SK-N-SH (cell line): ENCODE results near the gene S100A16. TPM values are rescaled to one million over a fixed set of nuclear protein-coding genes. Genes with fewer than 3 reads are reported as not detected.

Experiments
- CTCF ChIA-PET: fragments of 300-600, 350-600 bp; formaldehyde crosslinking; extraction: SDS; loops from one replicate; lab custom pipeline; 2021; lab: Yijun Ruan, JAX
- POLR2A ChIA-PET: fragments of 350-600 bp; sonication (Branson Sonifier 250); formaldehyde crosslinking; extraction: SDS; loops from one replicate; lab custom pipeline; 2020; ENCODE audit warnings: antibody characterized with exemption, inconsistent platforms; lab: Yijun Ruan, JAX
- DNase-seq: peaks from one replicate; pipeline ENCODE4 v3.0.0; 2012
- H2AFZ ChIP-seq: fragments of 200-600 bp; sonication (generic); 2 replicates; pipeline ENCODE4 v1.8.1; 2016; ENCODE audit warnings: antibody characterized with exemption, mild to moderate bottlenecking, low read depth
- H3F3A ChIP-seq: fragments of 200-600 bp; sonication (generic); replicated peaks from 2 replicates; pipeline ENCODE3; 2016; ENCODE audit warnings: antibody characterized with exemption, mild to moderate bottlenecking; ENCODE audit not compliant: insufficient read depth
- H3K27ac ChIP-seq, 2 experiments: fragments of 200-500 bp in 1 of 2; fragments of 200-600 bp in 1 of 2; sonication (Bioruptor generic) in 1 of 2; sonication (generic), shearing (Covaris generic) in 1 of 2; 2 replicates each; pipeline versions ENCODE4 v1.5.1 to v1.6.1; 2014 to 2016; ENCODE audit warnings: low read depth in 2 of 2, inconsistent platforms in 1 of 2, low read length in 1 of 2, mild to moderate bottlenecking in 1 of 2, mixed read lengths in 1 of 2
- H3K27me3 ChIP-seq: fragments of 200-600 bp; sonication (generic), shearing (Covaris generic); 2 replicates; pipeline ENCODE4 v1.6.1; 2016; ENCODE audit warnings: mixed run types; ENCODE audit not compliant: insufficient read depth
- H3K36me3 ChIP-seq, 2 experiments: fragments of 200-500 bp in 1 of 2; fragments of 200-600 bp in 1 of 2; sonication (Bioruptor generic) in 1 of 2; sonication (generic) in 1 of 2; replicated peaks in 1 of 2; 2 replicates each; pipeline versions ENCODE3 to v1.5.1; 2014 to 2016; ENCODE audit warnings: low read length in 1 of 2, mild to moderate bottlenecking in 1 of 2; ENCODE audit not compliant: insufficient read depth in 2 of 2, control insufficient read depth in 1 of 2
- H3K4me1 ChIP-seq, 2 experiments: fragments of 200-500 bp in 1 of 2; fragments of 200-600 bp in 1 of 2; sonication (Bioruptor generic) in 1 of 2; sonication (generic), shearing (Covaris generic) in 1 of 2; 2 replicates each; pipeline versions ENCODE4 v1.5.1 to v1.6.1; 2014 to 2016; ENCODE audit warnings: low read depth in 1 of 2, low read length in 1 of 2, mixed run types in 1 of 2; ENCODE audit not compliant: insufficient read depth in 2 of 2, control insufficient read depth in 1 of 2
- H3K4me2 ChIP-seq: fragments of 200-600 bp; sonication (generic), shearing (Covaris generic); 2 replicates; pipeline ENCODE4 v1.6.1; 2017; ENCODE audit warnings: mixed run types
- H3K4me3 ChIP-seq, 2 experiments: fragments of 200-500 bp in 1 of 2; fragments of 200-600 bp in 1 of 2; sonication (Bioruptor generic) in 1 of 2; sonication (generic), shearing (Covaris generic) in 1 of 2; 2 replicates each; pipeline versions ENCODE4 v1.5.1 to v1.8.1; 2014 to 2016; ENCODE audit warnings: low read depth in 2 of 2, inconsistent platforms in 1 of 2, low read length in 1 of 2, mild to moderate bottlenecking in 1 of 2, mixed read lengths in 1 of 2, moderate library complexity in 1 of 2
- H3K79me2 ChIP-seq: fragments of 200-600 bp; sonication (generic); 2 replicates; pipeline ENCODE4 v1.8.1; 2017; ENCODE audit warnings: mild to moderate bottlenecking; ENCODE audit not compliant: insufficient read depth
- H3K9ac ChIP-seq: fragments of 200-600 bp; sonication (generic); 2 replicates; pipeline ENCODE4 v1.6.1; 2017; ENCODE audit warnings: mixed run types
- H3K9me2 ChIP-seq: fragments of 200-600 bp; sonication (generic); 2 replicates; pipeline ENCODE4 v1.6.1; 2017; ENCODE audit warnings: mixed run types
- H3K9me3 ChIP-seq: fragments of 200-600 bp; sonication (generic); 2 replicates; pipeline ENCODE4 v1.6.1; 2017; ENCODE audit warnings: mixed run types, mild to moderate bottlenecking, moderate library complexity
- H4K20me1 ChIP-seq: fragments of 200-600 bp; sonication (generic); 2 replicates; pipeline ENCODE4 v1.6.1; 2017; ENCODE audit warnings: mild to moderate bottlenecking, mixed run types; ENCODE audit not compliant: insufficient read depth
- EP300 ChIP-seq, 2 experiments: IDR thresholded peaks; 2 replicates each; pipeline versions ENCODE4 v1.4.0 to v1.6.1; 2012; ENCODE audit warnings: borderline replicate concordance in 1 of 2, low read depth in 1 of 2, low read length in 1 of 2
- FOSL2 ChIP-seq: IDR thresholded peaks from 2 replicates; pipeline ENCODE4 v1.4.0; 2012; ENCODE audit warnings: low read depth, mild to moderate bottlenecking, moderate library complexity, borderline replicate concordance
- GATA2 ChIP-seq: sonication (generic); formaldehyde crosslinking; IDR thresholded peaks from 2 replicates; pipeline ENCODE4 v1.5.0; 2020; ENCODE audit warnings: mild to moderate bottlenecking, missing genetic modification reagents
- WGBS: methylation state at CpG from one replicate; pipeline ENCODE4 v1.1.6; 2017; ENCODE audit warnings: low lambda C conversion rate; 5-methylcytosine and 5-hydroxymethylcytosine counted together
- polyA plus RNA-seq, 3 experiments: library from polyadenylated mRNA; depleted of rRNA; stranded (reverse); fragments of >200 nt; gene quantifications; 2 replicates each; pipeline ENCODE4 v1.2.3, GENCODE V29; 2012
- TF ChIP-seq, protein P1 (sequence below): IDR thresholded peaks from 2 replicates; pipeline ENCODE4 v1.6.1; 2012; ENCODE audit warnings: mild to moderate bottlenecking, low read depth, low read length, moderate library complexity
- TF ChIP-seq, protein P2 (sequence below): fragments of 150-350 bp; IDR thresholded peaks from 2 replicates; pipeline ENCODE4 v1.6.1; 2016; ENCODE audit warnings: mild to moderate bottlenecking, low read depth, low read length

S100A16 gene
- polyA plus RNA-seq, 1 of the 3 experiments (the other 2 are of a cell fraction), result 512 TPM

DNA sequence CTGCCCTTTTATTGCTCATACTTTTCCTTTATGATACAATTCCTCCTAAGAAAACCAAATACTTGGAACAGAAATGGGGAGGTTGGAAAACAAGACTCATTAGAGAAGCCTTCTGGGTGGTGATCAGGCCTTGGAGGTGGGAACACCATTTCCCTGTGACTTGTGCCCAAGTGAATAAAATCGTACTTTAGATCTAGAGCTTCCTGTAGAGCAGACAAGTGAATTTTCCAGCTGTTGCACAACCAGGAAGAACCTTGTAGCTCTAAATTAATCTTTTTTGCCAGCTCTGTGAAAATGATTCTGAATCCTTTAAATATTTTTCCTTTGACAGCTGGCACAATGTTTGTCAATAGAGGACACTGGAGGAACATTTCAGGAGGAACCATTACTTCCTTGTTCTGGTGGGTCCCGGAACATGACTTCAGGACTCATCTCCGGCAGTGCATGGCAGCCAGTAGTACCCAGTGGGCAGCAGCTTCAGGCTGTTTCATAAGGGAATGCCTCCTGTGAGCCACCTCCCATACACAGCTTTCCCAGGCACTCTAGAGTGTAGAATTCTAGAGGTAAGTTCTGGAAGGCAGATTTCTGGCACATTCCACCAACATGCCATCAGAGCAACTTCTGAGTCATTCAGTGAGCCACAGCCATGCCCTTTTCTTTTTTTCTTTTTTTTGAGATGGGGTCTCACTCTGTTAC lies 40.0 kb upstream of the S100A16 start:
- CTCF ChIA-PET, result interaction anchor here (1.2 to 1.7 kb wide), 2 partner anchors 25 to 82 kb away, joined by 3 to 7 read pairs; no protein-coding TSS in a partner anchor
- H3K9me3 ChIP-seq, result no peaks in the 10 kb centered on the region
- no peaks in the 10 kb centered on the region for H4K20me1 ChIP-seq
- TF ChIP-seq EP300 (IDR thresholded peaks at IDR 0.05; ENCODE audit: borderline replicate concordance in 1 of 2, low read depth in 1 of 2, low read length in 1 of 2) (no peak), FOSL2 (peak; percentile 20; the same call in 1 of the 2 replicates)
- H3K4me3 ChIP-seq, result no peak overlapping the region
- no peaks in the 10 kb centered on the region for H3K27me3 ChIP-seq
- H3K36me3 ChIP-seq, result no peaks in the 10 kb centered on the region
- no peak for DNase-seq
- H3K9ac ChIP-seq, result no peak overlapping the region
- POLR2A ChIA-PET, result no interaction called here
- H3K9me2 ChIP-seq, result no peaks in the 10 kb centered on the region
- no peak overlapping the region for H3K27ac ChIP-seq
- no peak overlapping the region for H2AFZ ChIP-seq
- H3F3A ChIP-seq, result no peaks in the 10 kb centered on the region
- 82% methylated on average over 3 of the region's 3 CpGs for WGBS
- H3K79me2 ChIP-seq, result no peaks in the 10 kb centered on the region
- H3K4me1 ChIP-seq, result peaks cover 0 to 10% of the 10 kb centered on the region in 2 experiments; a peak in 1 of 4 replicates
- no peak overlapping the region for H3K4me2 ChIP-seq

DNA sequence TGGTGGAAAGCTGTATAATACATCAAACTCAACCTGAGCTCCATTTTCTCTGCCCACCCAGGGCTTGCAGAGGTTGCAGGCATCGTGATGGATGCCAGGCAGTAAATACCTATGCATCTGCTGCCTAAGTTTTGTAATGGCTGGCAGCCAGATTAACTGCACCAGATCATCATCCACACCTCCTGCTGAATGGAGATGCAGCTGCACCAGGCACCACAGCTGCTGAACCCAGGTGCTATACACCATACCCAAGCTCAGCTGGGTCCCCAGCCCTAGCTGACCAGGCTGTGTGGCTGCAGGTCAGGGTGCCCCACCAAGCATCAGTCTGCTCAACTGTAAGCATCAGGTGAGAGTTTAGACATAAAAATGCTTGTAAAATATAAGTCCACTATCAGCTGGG lies 38.8 kb upstream of the S100A16 start:
- ChIA-PET CTCF (interaction anchor here (1.7 kb wide), 1 partner anchor 26 kb away, joined by 7 read pairs; no protein-coding TSS in a partner anchor), POLR2A (interaction anchor here (0.8 kb wide), 1 partner anchor 14 kb away, joined by 3 read pairs; no protein-coding TSS in a partner anchor)
- Histone ChIP-seq H3K9me2 (no peaks in the 10 kb centered on the region), H3K4me3 (no peak overlapping the region), H3K4me2 (no peak overlapping the region), H3K9ac (no peak overlapping the region), H3K79me2 (no peaks in the 10 kb centered on the region), H3K27ac (no peak overlapping the region), H3K4me1 (peaks cover 0 to 10% of the 10 kb centered on the region in 2 experiments; a peak in 1 of 4 replicates), H3K27me3 (no peaks in the 10 kb centered on the region), H2AFZ (no peak overlapping the region), H4K20me1 (no peaks in the 10 kb centered on the region), H3F3A (no peaks in the 10 kb centered on the region), H3K36me3 (peaks cover 0 to 1% of the 10 kb centered on the region in 2 experiments), H3K9me3 (no peaks in the 10 kb centered on the region)
- DNase-seq, result no peak
- TF ChIP-seq GATA2 (no peak), EP300 (IDR thresholded peaks at IDR 0.05; ENCODE audit: borderline replicate concordance in 1 of 2, low read depth in 1 of 2, low read length in 1 of 2) (no peak)
- TF ChIP-seq, protein P1, sequence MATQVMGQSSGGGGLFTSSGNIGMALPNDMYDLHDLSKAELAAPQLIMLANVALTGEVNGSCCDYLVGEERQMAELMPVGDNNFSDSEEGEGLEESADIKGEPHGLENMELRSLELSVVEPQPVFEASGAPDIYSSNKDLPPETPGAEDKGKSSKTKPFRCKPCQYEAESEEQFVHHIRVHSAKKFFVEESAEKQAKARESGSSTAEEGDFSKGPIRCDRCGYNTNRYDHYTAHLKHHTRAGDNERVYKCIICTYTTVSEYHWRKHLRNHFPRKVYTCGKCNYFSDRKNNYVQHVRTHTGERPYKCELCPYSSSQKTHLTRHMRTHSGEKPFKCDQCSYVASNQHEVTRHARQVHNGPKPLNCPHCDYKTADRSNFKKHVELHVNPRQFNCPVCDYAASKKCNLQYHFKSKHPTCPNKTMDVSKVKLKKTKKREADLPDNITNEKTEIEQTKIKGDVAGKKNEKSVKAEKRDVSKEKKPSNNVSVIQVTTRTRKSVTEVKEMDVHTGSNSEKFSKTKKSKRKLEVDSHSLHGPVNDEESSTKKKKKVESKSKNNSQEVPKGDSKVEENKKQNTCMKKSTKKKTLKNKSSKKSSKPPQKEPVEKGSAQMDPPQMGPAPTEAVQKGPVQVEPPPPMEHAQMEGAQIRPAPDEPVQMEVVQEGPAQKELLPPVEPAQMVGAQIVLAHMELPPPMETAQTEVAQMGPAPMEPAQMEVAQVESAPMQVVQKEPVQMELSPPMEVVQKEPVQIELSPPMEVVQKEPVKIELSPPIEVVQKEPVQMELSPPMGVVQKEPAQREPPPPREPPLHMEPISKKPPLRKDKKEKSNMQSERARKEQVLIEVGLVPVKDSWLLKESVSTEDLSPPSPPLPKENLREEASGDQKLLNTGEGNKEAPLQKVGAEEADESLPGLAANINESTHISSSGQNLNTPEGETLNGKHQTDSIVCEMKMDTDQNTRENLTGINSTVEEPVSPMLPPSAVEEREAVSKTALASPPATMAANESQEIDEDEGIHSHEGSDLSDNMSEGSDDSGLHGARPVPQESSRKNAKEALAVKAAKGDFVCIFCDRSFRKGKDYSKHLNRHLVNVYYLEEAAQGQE, result no peak
- TF ChIP-seq, protein P2, sequence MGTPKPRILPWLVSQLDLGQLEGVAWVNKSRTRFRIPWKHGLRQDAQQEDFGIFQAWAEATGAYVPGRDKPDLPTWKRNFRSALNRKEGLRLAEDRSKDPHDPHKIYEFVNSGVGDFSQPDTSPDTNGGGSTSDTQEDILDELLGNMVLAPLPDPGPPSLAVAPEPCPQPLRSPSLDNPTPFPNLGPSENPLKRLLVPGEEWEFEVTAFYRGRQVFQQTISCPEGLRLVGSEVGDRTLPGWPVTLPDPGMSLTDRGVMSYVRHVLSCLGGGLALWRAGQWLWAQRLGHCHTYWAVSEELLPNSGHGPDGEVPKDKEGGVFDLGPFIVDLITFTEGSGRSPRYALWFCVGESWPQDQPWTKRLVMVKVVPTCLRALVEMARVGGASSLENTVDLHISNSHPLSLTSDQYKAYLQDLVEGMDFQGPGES, result no peak
- WGBS, result 88% methylated on average over 1 of the region's 1 CpG
